A549 (cell line): ENCODE measurements around the gene LCN6. TPM values are rescaled to one million over a fixed set of nuclear protein-coding genes. Genes with fewer than 3 reads are reported as not detected.
"Not testable (repeated sequence)": the region's sequence is repeated elsewhere in the genome, so short reads cannot be mapped to it uniquely, and the experiment has no call there.

Experiments
- ATAC-seq, 2 experiments: fragments of 200-7000 bp in 1 of 2; fragments of >200 bp in 1 of 2; cut with Nextera tagmentation in 1 of 2; cut with Tn5 transposase in 1 of 2; 3 replicates each; pipeline versions ENCODE4 v1.8.0 to v1.9.1; 2018 to 2020; ENCODE audit warnings: mild to moderate bottlenecking in 1 of 2, moderate library complexity in 1 of 2
- CTCF ChIA-PET: fragments of 300-600 bp; sonication (Branson Sonifier 250); formaldehyde crosslinking; extraction: SDS; loops from one replicate; lab custom pipeline; 2021; ENCODE audit warnings: antibody characterized with exemption, inconsistent platforms; lab: Yijun Ruan, JAX
- POLR2A ChIA-PET: fragments of 350-600 bp; formaldehyde crosslinking; extraction: SDS; loops from one replicate; lab custom pipeline; 2021; ENCODE audit warnings: antibody characterized with exemption, inconsistent platforms; lab: Yijun Ruan, JAX
- DNase-seq, 2 experiments: peaks; one replicate each; pipeline versions ENCODE4 v3.0.0 to v3.0.0-alpha.2; 2011 to 2016; ENCODE audit warnings: low read depth in 1 of 2, low spot score in 1 of 2
- FAIRE-seq: peaks from 2 replicates; lab custom pipeline; 2011; peaks lifted over from hg19 to GRCh38; lab: Jason Lieb, UNC
- H3K27ac ChIP-seq, 2 experiments: fragments of >200 bp; sonication (Bioruptor Twin); formaldehyde crosslinking; 3 replicates each; pipeline ENCODE4 v1.5.1; 2016 to 2017
- H3K4me1 ChIP-seq: fragments of >200 bp; sonication (Bioruptor Twin); formaldehyde crosslinking; 3 replicates; pipeline ENCODE4 v1.6.1; 2016
- H3K4me2 ChIP-seq: fragments of >200 bp; sonication (Bioruptor Twin); formaldehyde crosslinking; 3 replicates; pipeline ENCODE4 v1.6.1; 2016
- H3K4me3 ChIP-seq: fragments of >200 bp; sonication (Bioruptor Twin); formaldehyde crosslinking; 3 replicates; pipeline ENCODE4 v1.5.1; 2016
- H3K9me3 ChIP-seq: fragments of >200 bp; sonication (Bioruptor Twin); formaldehyde crosslinking; 3 replicates; pipeline ENCODE4 v1.6.1; 2016
- FOSL2 ChIP-seq, 2 experiments: fragments of 450-650 bp in 1 of 2; fragments of >200 bp in 1 of 2; sonication (Bioruptor Twin) in 1 of 2; formaldehyde crosslinking; IDR thresholded peaks; 2 replicates each; pipeline versions ENCODE4 v1.5.0 to v1.6.1; 2016 to 2020; ENCODE audit warnings: mild to moderate bottlenecking in 1 of 2, moderate library complexity in 1 of 2
- HOXB13 ChIP-seq: fragments of 250-450 bp; sonication (Bioruptor Pico); IDR thresholded peaks from 2 replicates; pipeline ENCODE4 v1.5.0; 2020; ENCODE audit warnings: low read depth, mild to moderate bottlenecking, moderate library complexity
- JUNB ChIP-seq: fragments of >200 bp; sonication (Bioruptor Twin); formaldehyde crosslinking; IDR thresholded peaks from 2 replicates; pipeline ENCODE4 v1.6.1; 2016
- KDM5A ChIP-seq: fragments of 200-600 bp; sonication (generic); IDR thresholded peaks from 2 replicates; pipeline ENCODE4 v1.6.1; 2016; ENCODE audit warnings: antibody characterized with exemption, mild to moderate bottlenecking
- NR3C1 ChIP-seq: fragments of >200 bp; sonication (Bioruptor Twin); formaldehyde crosslinking; IDR thresholded peaks from 3 replicates; pipeline ENCODE4 v1.6.1; 2017
- RCOR1 ChIP-seq: fragments of 150-350 bp; IDR thresholded peaks from 2 replicates; pipeline ENCODE4 v1.6.1; 2014; ENCODE audit warnings: antibody characterized with exemption, low read length, low read depth
- SREBF2 ChIP-seq: fragments of 450-650 bp; IDR thresholded peaks from 2 replicates; pipeline ENCODE4 v1.6.1; 2014; ENCODE audit warnings: mild to moderate bottlenecking, moderate library complexity
- TFCP2L1 ChIP-seq: fragments of 250-450 bp; sonication (Bioruptor Pico); IDR thresholded peaks from 2 replicates; pipeline ENCODE4 v1.5.0; 2021; ENCODE audit warnings: mild to moderate bottlenecking
- WGBS: methylation state at CpG from one replicate; pipeline ENCODE4 v1.1.6; 2017; ENCODE audit errors: missing lambda C conversion rate; 5-methylcytosine and 5-hydroxymethylcytosine counted together
- polyA plus RNA-seq, 4 experiments: library from polyadenylated mRNA; depleted of rRNA in 3 of 4; stranded (reverse); fragments of >200 nt; fragmentation: RNase III in 1 of 4; extraction: RNeasy Plus Mini Kit Qiagen cat#74134 plus additional on column Dnase treatment in 1 of 4; gene quantifications; 2 replicates in 3 of 4; 3 replicates in 1 of 4; pipeline ENCODE4 v1.2.3, GENCODE V29; 2011 to 2017
- TF ChIP-seq, protein P1 (sequence below): IDR thresholded peaks from 2 replicates; pipeline ENCODE4 v1.6.1; 2012; ENCODE audit warnings: low read depth, borderline replicate concordance
- TF ChIP-seq, protein P2 (sequence below): fragments of >200 bp; sonication (Bioruptor Twin); formaldehyde crosslinking; IDR thresholded peaks from 3 replicates; pipeline ENCODE4 v1.6.1; 2016
- TF ChIP-seq, protein P3 (sequence below): fragments of 250-450 bp; sonication (Bioruptor Pico); IDR thresholded peaks from 2 replicates; pipeline ENCODE4 v1.5.0; 2021; ENCODE audit warnings: mild to moderate bottlenecking, moderate library complexity, borderline replicate concordance
- TF ChIP-seq, protein P4 (sequence below): IDR thresholded peaks from 2 replicates; pipeline ENCODE4 v1.6.1; 2012

LCN6 gene
- polyA plus RNA-seq, 2 of the 4 experiments (the other 2 are of a cell fraction), result not detected

DNA sequence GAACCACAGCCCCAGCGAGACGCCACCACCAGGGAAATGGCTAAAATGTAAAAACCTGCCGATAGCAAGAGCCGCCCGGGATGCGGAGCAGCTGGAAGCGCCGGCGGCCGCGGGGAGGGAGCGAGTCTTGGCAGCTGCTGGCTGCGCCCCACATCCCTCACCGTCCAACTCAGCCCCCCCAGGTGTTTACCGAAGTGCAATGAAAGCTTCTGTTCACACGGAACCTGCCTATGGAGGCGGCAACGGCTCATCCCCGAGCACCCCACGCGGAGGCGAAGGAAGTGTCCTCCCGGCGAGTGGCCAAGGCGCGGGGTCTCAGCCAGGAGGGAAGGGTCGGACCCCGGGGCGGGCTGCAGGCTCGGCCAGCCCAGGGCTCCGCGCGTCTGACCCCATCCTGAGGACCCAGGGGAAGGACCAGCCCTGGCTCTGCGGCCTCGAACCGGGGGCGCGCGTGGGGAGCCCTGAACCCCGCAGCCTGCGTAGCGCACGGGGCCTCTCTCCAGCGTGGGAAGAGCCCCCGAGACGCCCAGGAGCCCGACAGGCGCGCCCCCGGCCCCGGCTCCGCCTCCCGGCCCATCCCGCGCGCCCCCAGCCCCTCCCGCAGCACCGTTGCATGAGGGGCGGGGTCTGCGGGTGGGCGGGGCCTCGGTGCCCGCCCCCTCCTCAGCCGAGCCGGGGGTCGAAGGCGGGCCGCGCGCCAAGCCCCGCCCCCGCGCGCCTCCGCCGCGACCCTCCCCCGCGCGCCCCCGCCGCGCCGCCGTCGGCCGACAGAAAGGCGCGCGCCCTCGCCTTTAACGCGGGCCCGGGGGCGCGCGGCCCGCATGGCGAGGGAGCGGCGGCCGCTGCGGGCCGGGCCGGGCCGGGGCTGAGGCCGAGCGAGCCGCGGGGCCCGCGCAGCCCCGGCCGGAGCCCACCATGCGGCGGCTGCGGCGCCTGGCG, 36.3 kb downstream of the LCN6 start, which contains the start of gene DIPK1B (continued):
- TF ChIP-seq, protein P1, sequence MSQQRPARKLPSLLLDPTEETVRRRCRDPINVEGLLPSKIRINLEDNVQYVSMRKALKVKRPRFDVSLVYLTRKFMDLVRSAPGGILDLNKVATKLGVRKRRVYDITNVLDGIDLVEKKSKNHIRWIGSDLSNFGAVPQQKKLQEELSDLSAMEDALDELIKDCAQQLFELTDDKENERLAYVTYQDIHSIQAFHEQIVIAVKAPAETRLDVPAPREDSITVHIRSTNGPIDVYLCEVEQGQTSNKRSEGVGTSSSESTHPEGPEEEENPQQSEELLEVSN, result no peak; the same call in 1 of the 2 replicates
- TF ChIP-seq RCOR1, result no peak
- TF ChIP-seq, all 56 proteins: peak for 0

DNA sequence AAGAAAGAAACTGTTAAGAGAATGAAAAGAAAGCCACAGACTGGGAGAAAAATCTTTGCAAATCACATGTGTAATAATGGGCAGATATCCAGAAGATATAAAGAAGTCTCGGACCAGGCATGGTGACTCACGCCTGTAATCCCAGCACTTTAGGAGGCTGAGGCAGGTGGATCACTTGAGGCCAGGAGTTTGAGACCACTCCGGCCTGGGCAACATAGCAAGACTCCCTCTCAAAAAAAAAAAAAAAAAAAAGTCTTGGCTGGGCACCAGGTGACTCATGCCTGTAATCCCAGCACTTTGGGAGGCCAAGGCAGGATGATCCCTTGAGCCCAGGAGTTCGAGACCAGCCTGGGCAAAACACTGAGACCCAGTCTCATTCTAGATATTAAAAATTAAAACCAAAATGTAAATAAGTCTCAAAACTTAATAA, 37.1 kb downstream of the LCN6 start:
- not testable (repeated sequence) for H3K9me3 ChIP-seq, DNase-seq, H3K27ac ChIP-seq, FAIRE-seq
- ChIA-PET CTCF (interaction anchor here (0.7 to 1.0 kb wide), 3 partner anchors 16 to 48 kb away, joined by 3 to 4 read pairs (median 3); no protein-coding TSS in a partner anchor), POLR2A (interaction anchor here (4.0 kb wide), 1 partner anchor 16 kb away, joined by 30 read pairs; no protein-coding TSS in a partner anchor)
- peak overlapping the region; percentile 97 for H3K4me2 ChIP-seq
- TF ChIP-seq JUNB (peak; percentile 26; the same call in 1 of the 2 replicates), FOSL2 (IDR thresholded peaks at IDR 0.05) (peak; percentile 31; the same call in 1 of the 2 replicates), FOSL2 (CRISPR knock-in tag; IDR thresholded peaks at IDR 0.05) (peak; percentile 78)
- peaks cover 32% of the 10 kb centered on the region for H3K4me1 ChIP-seq
- ATAC-seq, result peak in 1 of 2 experiments; percentile 18; a peak in 3 of 6 replicates
- H3K4me3 ChIP-seq, result peak overlapping the region; percentile 66; the same call in 2 of the 3 replicates
- 44% methylated on average over 4 of the region's 4 CpGs for WGBS

DNA sequence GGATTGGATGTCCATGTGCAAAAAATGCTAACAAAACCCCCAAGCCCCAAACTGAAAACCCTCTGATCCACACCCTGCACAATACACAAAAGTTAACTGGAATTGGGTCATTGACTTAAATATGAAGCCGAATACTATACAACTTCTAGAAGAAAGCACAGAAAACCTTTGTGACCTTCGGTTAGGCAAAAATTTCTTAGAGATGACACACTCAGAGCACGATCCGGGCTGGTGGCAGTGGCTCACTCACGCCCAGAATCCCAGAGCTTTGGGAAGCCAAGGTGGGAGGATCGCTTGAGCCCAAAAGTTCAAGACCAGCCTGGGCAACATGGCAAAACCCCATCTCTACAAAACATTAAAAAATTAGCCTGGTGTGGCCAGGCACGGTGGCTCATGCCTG, 37.8 kb downstream of the LCN6 start:
- no peak for ATAC-seq
- no peak overlapping the region for H3K27ac ChIP-seq
- WGBS, result 62% methylated on average over 7 of the region's 7 CpGs
- TF ChIP-seq FOSL2 (IDR thresholded peaks at IDR 0.05) (no peak), FOSL2 (CRISPR knock-in tag; IDR thresholded peaks at IDR 0.05) (no peak), SREBF2 (no peak), TFCP2L1 (CRISPR knock-in tag) (no peak), NR3C1 (no peak), KDM5A (no peak), HOXB13 (no peak), RCOR1 (no peak)
- TF ChIP-seq, protein P2, sequence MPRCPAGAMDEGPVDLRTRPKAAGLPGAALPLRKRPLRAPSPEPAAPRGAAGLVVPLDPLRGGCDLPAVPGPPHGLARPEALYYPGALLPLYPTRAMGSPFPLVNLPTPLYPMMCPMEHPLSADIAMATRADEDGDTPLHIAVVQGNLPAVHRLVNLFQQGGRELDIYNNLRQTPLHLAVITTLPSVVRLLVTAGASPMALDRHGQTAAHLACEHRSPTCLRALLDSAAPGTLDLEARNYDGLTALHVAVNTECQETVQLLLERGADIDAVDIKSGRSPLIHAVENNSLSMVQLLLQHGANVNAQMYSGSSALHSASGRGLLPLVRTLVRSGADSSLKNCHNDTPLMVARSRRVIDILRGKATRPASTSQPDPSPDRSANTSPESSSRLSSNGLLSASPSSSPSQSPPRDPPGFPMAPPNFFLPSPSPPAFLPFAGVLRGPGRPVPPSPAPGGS, result no peak
- TF ChIP-seq, protein P3, sequence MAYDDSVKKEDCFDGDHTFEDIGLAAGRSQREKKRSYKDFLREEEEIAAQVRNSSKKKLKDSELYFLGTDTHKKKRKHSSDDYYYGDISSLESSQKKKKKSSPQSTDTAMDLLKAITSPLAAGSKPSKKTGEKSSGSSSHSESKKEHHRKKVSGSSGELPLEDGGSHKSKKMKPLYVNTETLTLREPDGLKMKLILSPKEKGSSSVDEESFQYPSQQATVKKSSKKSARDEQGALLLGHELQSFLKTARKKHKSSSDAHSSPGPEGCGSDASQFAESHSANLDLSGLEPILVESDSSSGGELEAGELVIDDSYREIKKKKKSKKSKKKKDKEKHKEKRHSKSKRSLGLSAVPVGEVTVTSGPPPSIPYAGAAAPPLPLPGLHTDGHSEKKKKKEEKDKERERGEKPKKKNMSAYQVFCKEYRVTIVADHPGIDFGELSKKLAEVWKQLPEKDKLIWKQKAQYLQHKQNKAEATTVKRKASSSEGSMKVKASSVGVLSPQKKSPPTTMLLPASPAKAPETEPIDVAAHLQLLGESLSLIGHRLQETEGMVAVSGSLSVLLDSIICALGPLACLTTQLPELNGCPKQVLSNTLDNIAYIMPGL (CRISPR knock-in tag), result no peak
- TF ChIP-seq, protein P4, sequence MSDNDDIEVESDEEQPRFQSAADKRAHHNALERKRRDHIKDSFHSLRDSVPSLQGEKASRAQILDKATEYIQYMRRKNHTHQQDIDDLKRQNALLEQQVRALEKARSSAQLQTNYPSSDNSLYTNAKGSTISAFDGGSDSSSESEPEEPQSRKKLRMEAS, result no peak
- FAIRE-seq, result no peak
- ChIA-PET POLR2A (no interaction called here), CTCF (interaction anchor here (0.7 kb wide), 1 partner anchor 44 kb away, joined by 4 read pairs; no protein-coding TSS in a partner anchor)
- H3K4me1 ChIP-seq, result peaks cover 32% of the 10 kb centered on the region
- DNase-seq, result no peak
- H3K4me2 ChIP-seq, result no peak overlapping the region
- H3K4me3 ChIP-seq, result no peak overlapping the region
- H3K9me3 ChIP-seq, result no peaks in the 10 kb centered on the region
